CD8-positive, alpha-beta memory T cell (primary cell): ENCODE measurements around the gene STARD4. TPM values are rescaled to one million over a fixed set of nuclear protein-coding genes. Genes with fewer than 3 reads are reported as not detected.

Source experiments
- CTCF ChIA-PET: fragments of 350-600 bp; sonication (Branson Sonifier 250); formaldehyde crosslinking; loops from one replicate; lab custom pipeline; 2021; ENCODE audit warnings: antibody characterized with exemption; lab: Charles Lee
- POLR2A ChIA-PET: fragments of 350-600 bp; sonication (Branson Sonifier 250); formaldehyde crosslinking; loops from one replicate; lab custom pipeline; 2021; ENCODE audit warnings: antibody characterized with exemption; lab: Charles Lee
- DNase-seq, 5 donors: peaks; one replicate each; pipeline versions ENCODE4 v3.0.0 to v3.0.0-alpha.2; 2020 to 2022; ENCODE audit warnings: mixed read lengths in 1 of 5
- H3K27ac ChIP-seq: one replicate; pipeline ENCODE4 v1.7.0; 2013; ENCODE audit warnings: low read depth, mild to moderate bottlenecking, low read length, moderate library complexity
- H3K27me3 ChIP-seq: 2 replicates; pipeline ENCODE4 v1.7.0; 2013; ENCODE audit warnings: low read length, mild to moderate bottlenecking; ENCODE audit not compliant: insufficient read depth, poor library complexity, severe bottlenecking
- H3K36me3 ChIP-seq: 2 replicates; pipeline ENCODE4 v1.7.0; 2013; ENCODE audit warnings: mild to moderate bottlenecking, low read length, moderate library complexity; ENCODE audit not compliant: insufficient read depth
- H3K4me1 ChIP-seq: 2 replicates; pipeline ENCODE4 v1.7.0; 2013; ENCODE audit warnings: mild to moderate bottlenecking, low read length, moderate library complexity; ENCODE audit not compliant: insufficient read depth
- H3K4me3 ChIP-seq: 2 replicates; pipeline ENCODE4 v1.7.0; 2013; ENCODE audit warnings: mild to moderate bottlenecking, low read length
- H3K9me3 ChIP-seq: 2 replicates; pipeline ENCODE4 v1.7.0; 2013; ENCODE audit warnings: mild to moderate bottlenecking, low read length
- H3K27ac Mint-ChIP-seq, 8 donors: one replicate each; pipeline ENCODE4 v1.8.0; 2020 to 2021; ENCODE audit warnings: mixed read lengths in 8 of 8, mild to moderate bottlenecking in 6 of 8, inconsistent platforms in 3 of 8, moderate library complexity in 3 of 8
- H3K27me3 Mint-ChIP-seq, 2 donors: one replicate each; pipeline ENCODE4 v1.8.0; 2020 to 2021; ENCODE audit warnings: mixed read lengths in 2 of 2, mild to moderate bottlenecking in 1 of 2, moderate library complexity in 1 of 2
- H3K36me3 Mint-ChIP-seq, 3 donors: one replicate each; pipeline ENCODE4 v1.8.0; 2020 to 2021; ENCODE audit warnings: mixed read lengths in 3 of 3, inconsistent platforms in 1 of 3, mild to moderate bottlenecking in 1 of 3
- H3K4me1 Mint-ChIP-seq, 3 donors: one replicate each; pipeline ENCODE4 v1.8.0; 2020 to 2021; ENCODE audit warnings: mixed read lengths in 3 of 3, inconsistent platforms in 1 of 3, mild to moderate bottlenecking in 1 of 3
- H3K4me3 Mint-ChIP-seq, 7 donors: one replicate each; pipeline ENCODE4 v1.8.0; 2020 to 2021; ENCODE audit warnings: mixed read lengths in 7 of 7, mild to moderate bottlenecking in 6 of 7, moderate library complexity in 4 of 7, inconsistent platforms in 2 of 7
- H3K9me3 Mint-ChIP-seq, 5 donors: one replicate each; pipeline ENCODE4 v1.8.0; 2020 to 2022; ENCODE audit warnings: mixed read lengths in 5 of 5, mild to moderate bottlenecking in 3 of 5, moderate library complexity in 2 of 5, inconsistent platforms in 1 of 5
- polyA plus RNA-seq: library from polyadenylated mRNA; unstranded; fragments of 300-500 nt; fragmentation: Illumina TruSeq; gene quantifications from one replicate; pipeline ENCODE4 v1.2.3, GENCODE V29; 2021
- total RNA-seq, 2 experiments: library from RNA; stranded (reverse); gene quantifications; one replicate each; pipeline ENCODE4 v1.2.3, GENCODE V29; 2021

STARD4 gene
- total and polyA plus RNA-seq, 3 experiments from 2014 or later = 9.0 to 32.5 (median 32.0) TPM

DNA sequence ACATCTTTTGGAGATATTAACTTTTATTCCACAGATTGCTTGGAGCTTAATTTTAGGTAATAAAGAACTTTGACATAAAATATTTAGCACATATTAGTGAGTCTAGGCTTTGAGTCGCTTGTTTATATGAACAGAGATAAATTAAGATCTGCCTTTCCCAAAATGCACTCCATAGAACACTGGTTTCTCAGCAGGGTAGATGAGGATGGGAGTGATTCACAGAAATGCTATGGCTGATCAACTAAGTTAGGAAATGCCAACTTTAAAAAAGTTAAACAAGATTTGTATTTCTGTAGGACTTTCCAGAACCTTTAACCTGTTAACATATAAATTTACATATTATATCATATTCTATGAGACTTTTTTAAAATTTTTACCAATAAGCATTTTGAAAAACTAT is 65.2 kb downstream of the STARD4 start:
- peaks cover 4 to 71% (median 15%) of the 10 kb centered on the region in 3 donors for H3K36me3 Mint-ChIP-seq
- H3K4me1 Mint-ChIP-seq = peaks cover 10 to 38% (median 32%) of the 10 kb centered on the region in 3 donors
- peaks cover 12% of the 10 kb centered on the region for H3K36me3 ChIP-seq
- no peaks in the 10 kb centered on the region for H3K27me3 Mint-ChIP-seq
- no peak overlapping the region for H3K27ac ChIP-seq
- H3K9me3 ChIP-seq = no peaks in the 10 kb centered on the region
- no peak overlapping the region for H3K4me3 Mint-ChIP-seq
- no peaks in the 10 kb centered on the region for H3K27me3 ChIP-seq
- no peak for DNase-seq
- H3K4me1 ChIP-seq = no peaks in the 10 kb centered on the region
- ChIA-PET POLR2A (no interaction called here), CTCF (interaction anchor here (1.3 kb wide), 1 partner anchor 14 kb away, joined by 3 read pairs; no protein-coding TSS in a partner anchor)
- H3K4me3 ChIP-seq = no peak overlapping the region
- peak overlapping the region in 1 of 8 donors; percentile 39 for H3K27ac Mint-ChIP-seq
- no peaks in the 10 kb centered on the region for H3K9me3 Mint-ChIP-seq

Other genes starting within 250 kb of the STARD4 start
- 1 to 10 TPM; 3.6 to 3.9 TPM for gene NREP, start 244.7 kb upstream of the STARD4 start, total RNA-seq
- 1.9 TPM for gene NREP, start 244.7 kb upstream of the STARD4 start, polyA plus RNA-seq